Adrenal gland (tissue), 12 donors: ENCODE results near the gene DOLPP1. TPM values are rescaled to one million over a fixed set of nuclear protein-coding genes. Genes with fewer than 3 reads are reported as not detected.

Source experiments
- DNase-seq, 7 donors: peaks; one replicate each; pipeline ENCODE4 v3.0.0-alpha.2; 2019 to 2020
- H3K27ac ChIP-seq, 5 donors: fragments of 200-600 bp; sonication (generic) in 4 of 5; 1 replicate in 3 of 5; 2 replicates in 2 of 5; pipeline versions ENCODE4 v1.5.1 to v1.8.0; 2016 to 2020; ENCODE audit warnings: mild to moderate bottlenecking in 1 of 5
- H3K27me3 ChIP-seq: fragments of 200-600 bp; 2 replicates; pipeline ENCODE4 v1.8.0; 2021
- H3K36me3 ChIP-seq, 2 donors: fragments of 200-600 bp; replicated peaks in 1 of 2; 1 replicate in 1 of 2; 2 replicates in 1 of 2; pipeline versions ENCODE4 v1.5.1 to v1.8.0; 2018 to 2022
- H3K4me1 ChIP-seq, 2 donors: fragments of 200-600 bp; replicated peaks in 1 of 2; 1 replicate in 1 of 2; 2 replicates in 1 of 2; pipeline versions ENCODE4 v1.5.1 to v1.8.0; 2018 to 2021
- H3K4me3 ChIP-seq, 4 donors: fragments of 200-600 bp; sonication (generic) in 3 of 4; one replicate each; pipeline ENCODE4 v1.5.1; 2016 to 2018
- H3K9me3 ChIP-seq, 3 donors: fragments of 200-600 bp; sonication (generic) in 1 of 3; replicated peaks in 1 of 3; 1 replicate in 2 of 3; 2 replicates in 1 of 3; pipeline versions ENCODE4 v1.5.1 to v1.8.0; 2016 to 2021
- POLR2A ChIP-seq, 2 donors: fragments of 450-650 bp; IDR thresholded peaks; one replicate each; pipeline ENCODE4 v1.6.1; 2017; ENCODE audit warnings: antibody characterized with exemption in 2 of 2, mild to moderate bottlenecking in 2 of 2, moderate library complexity in 1 of 2
- WGBS, 4 donors: extraction: QIAGEN DNeasy Blood & Tissue Kit in 2 of 4; methylation state at CpG; one replicate each; pipeline versions ENCODE4 v1.1.5 to v1.1.7; 2013 to 2017; 5-methylcytosine and 5-hydroxymethylcytosine counted together
- intact Hi-C, 2 donors: fragments of 100-400 bp; cut with DNase I; formaldehyde crosslinking; loops; one replicate each; pipeline versions ENCODE4 v1.14.1 to v1.15.0; 2022 to 2023
- polyA plus RNA-seq, 3 donors: library from polyadenylated mRNA; stranded (reverse); fragments of 200-250 nt in 2 of 3; fragments of 350-450 nt in 1 of 3; fragmentation: Illumina TruSeq in 1 of 3; extraction: RNeasy Lipid Tissue Mini Kit (QIAGEN cat#74804) in 1 of 3; gene quantifications; one replicate each; pipeline ENCODE4 v1.2.3, GENCODE V29; 2013 to 2014
- total RNA-seq, 9 donors: library from RNA; depleted of rRNA in 4 of 9; stranded (reverse); fragments of >200 nt in 4 of 9; fragments of 120-200 nt in 1 of 9; fragmentation: NEBNext Ultra II Directional in 1 of 9; extraction: Animal tissue kit (Norgen Biotek cat#: 25700) in 1 of 9; gene quantifications; one replicate each; pipeline versions ENCODE4 v1.1.0 to v1.2.4, GENCODE V29; 2013 to 2023
- TF ChIP-seq, protein P1 (sequence below), 6 experiments: fragments of 450-650 bp in 4 of 6; fragments of 200-600 bp in 2 of 6; sonication (generic) in 1 of 6; IDR thresholded peaks; 1 replicate in 5 of 6; 2 replicates in 1 of 6; pipeline versions ENCODE4 v1.5.1 to v1.8.0; 2016 to 2021; ENCODE audit warnings: antibody characterized with exemption in 6 of 6, mild to moderate bottlenecking in 2 of 6, moderate library complexity in 1 of 6
- donor health status: healthy with polysubstance abuse.
- donor health status: Bipolar disorder and iron deficiency.
- donor health status: DM: yes; HTN: yes; CAD: no.
- donor health status: DM: no; HTN: no; CAD: no.
- donor health status: DM: no; HTN: no; CAD: no.
- donor health status: DM: yes; HTN: yes; CAD: no.

The DOLPP1 gene
- total and polyA plus RNA-seq, 12 donors = 4.4 to 31.8 (median 19.2) TPM

DNA sequence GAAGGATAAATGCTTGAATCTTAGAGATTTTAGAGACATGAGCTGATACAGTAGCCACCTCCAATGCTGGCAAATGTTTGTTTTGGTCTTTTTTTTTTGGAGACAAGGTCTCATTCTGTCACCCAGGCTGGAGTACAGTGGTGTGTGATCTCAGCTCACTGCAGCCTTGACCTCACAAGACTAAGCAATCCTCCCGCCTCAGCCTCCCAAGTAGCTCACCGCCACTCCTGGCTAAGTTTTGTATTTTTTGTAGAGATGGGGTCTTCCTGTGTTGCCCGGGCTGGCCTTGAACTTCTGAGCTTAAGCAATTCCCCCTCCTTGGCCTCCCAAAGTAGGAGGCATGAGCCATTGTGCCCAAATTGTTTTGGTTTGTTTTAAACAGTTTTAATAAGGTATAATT, 6.8 kb upstream of the DOLPP1 start:
- H3K36me3 ChIP-seq = peaks cover 0 to 10% of the 10 kb centered on the region in 2 donors
- H3K4me3 ChIP-seq = no peak overlapping the region
- peaks cover 9 to 10% of the 10 kb centered on the region in 2 donors for H3K4me1 ChIP-seq
- H3K27ac ChIP-seq = no peak overlapping the region
- WGBS, 4 donors = 34 to 50% (median 42%) methylated on average over 3 of the region's 3 CpGs
- TF ChIP-seq POLR2A (IDR thresholded peaks at IDR 0.05) = no peak
- TF ChIP-seq, protein P1, sequence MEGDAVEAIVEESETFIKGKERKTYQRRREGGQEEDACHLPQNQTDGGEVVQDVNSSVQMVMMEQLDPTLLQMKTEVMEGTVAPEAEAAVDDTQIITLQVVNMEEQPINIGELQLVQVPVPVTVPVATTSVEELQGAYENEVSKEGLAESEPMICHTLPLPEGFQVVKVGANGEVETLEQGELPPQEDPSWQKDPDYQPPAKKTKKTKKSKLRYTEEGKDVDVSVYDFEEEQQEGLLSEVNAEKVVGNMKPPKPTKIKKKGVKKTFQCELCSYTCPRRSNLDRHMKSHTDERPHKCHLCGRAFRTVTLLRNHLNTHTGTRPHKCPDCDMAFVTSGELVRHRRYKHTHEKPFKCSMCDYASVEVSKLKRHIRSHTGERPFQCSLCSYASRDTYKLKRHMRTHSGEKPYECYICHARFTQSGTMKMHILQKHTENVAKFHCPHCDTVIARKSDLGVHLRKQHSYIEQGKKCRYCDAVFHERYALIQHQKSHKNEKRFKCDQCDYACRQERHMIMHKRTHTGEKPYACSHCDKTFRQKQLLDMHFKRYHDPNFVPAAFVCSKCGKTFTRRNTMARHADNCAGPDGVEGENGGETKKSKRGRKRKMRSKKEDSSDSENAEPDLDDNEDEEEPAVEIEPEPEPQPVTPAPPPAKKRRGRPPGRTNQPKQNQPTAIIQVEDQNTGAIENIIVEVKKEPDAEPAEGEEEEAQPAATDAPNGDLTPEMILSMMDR (IDR thresholded peaks at IDR 0.05) = no peak
- intact Hi-C loops = no loop called here
- no peak for DNase-seq
- H3K27me3 ChIP-seq = no peaks in the 10 kb centered on the region
- no peaks in the 10 kb centered on the region for H3K9me3 ChIP-seq

DNA sequence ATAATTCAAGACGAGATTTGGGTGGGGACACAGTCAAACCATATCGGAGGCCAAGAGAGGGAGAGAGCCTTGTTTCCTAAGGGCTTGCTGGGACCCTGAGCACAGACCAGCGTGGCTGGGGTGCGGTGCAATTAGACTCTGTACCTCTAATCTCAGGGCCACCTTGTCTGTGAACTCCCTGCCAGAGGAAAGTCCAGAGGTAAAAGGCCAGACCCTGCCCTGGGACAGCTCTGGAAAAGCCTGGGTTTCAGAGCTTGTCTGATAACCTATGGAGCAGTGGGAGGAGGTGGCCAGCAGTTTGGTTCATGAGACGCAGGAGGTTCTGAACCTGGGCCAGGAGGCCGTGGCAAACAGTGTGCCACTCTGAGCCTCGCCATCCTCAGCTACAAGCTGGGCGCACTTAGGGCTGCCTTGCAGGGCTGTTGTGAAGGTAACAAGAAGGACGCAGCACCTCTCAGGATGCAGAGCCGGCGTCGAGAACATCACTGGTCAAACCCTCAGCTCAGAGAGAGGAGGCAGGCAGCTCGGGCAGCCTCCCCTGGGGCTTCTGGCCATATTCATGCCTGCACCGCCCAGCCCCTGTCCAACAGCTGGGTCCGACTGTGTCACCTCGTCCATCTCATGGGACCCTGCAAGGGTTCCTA, 4.8 kb upstream of the DOLPP1 start:
- Histone ChIP-seq H3K27ac (no peak overlapping the region), H3K4me1 (peaks cover 3 to 7% of the 10 kb centered on the region in 2 donors), H3K4me3 (no peak overlapping the region), H3K27me3 (no peaks in the 10 kb centered on the region), H3K36me3 (no peaks in the 10 kb centered on the region), H3K9me3 (no peaks in the 10 kb centered on the region)
- 82 to 91% (median 85%) methylated on average over 5 to 16 of the region's 16 CpGs for WGBS, 4 donors
- intact Hi-C loops = no loop called here
- no peak for DNase-seq
- TF ChIP-seq, protein P1 (IDR thresholded peaks at IDR 0.05) = no peak
- no peak for TF ChIP-seq POLR2A (IDR thresholded peaks at IDR 0.05)

- no peak overlapping the region for H3K27ac ChIP-seq
- DNase-seq = no peak
- intact Hi-C loops = no loop called here
- H3K4me1 ChIP-seq = peaks cover 6 to 9% of the 10 kb centered on the region in 2 donors
- H3K9me3 ChIP-seq = no peaks in the 10 kb centered on the region
- H3K27me3 ChIP-seq = no peaks in the 10 kb centered on the region
- no peaks in the 10 kb centered on the region for H3K36me3 ChIP-seq
- no peak overlapping the region for H3K4me3 ChIP-seq
- WGBS, 4 donors = 89 to 94% (median 92%) methylated on average over 11 of the region's 11 CpGs
- no peak for TF ChIP-seq POLR2A (IDR thresholded peaks at IDR 0.05)
- TF ChIP-seq, protein P1 (IDR thresholded peaks at IDR 0.05) = no peak
Observed at GRCh38 chr9:129076640-129077037, 4.3 kb upstream of the DOLPP1 start.

DNA sequence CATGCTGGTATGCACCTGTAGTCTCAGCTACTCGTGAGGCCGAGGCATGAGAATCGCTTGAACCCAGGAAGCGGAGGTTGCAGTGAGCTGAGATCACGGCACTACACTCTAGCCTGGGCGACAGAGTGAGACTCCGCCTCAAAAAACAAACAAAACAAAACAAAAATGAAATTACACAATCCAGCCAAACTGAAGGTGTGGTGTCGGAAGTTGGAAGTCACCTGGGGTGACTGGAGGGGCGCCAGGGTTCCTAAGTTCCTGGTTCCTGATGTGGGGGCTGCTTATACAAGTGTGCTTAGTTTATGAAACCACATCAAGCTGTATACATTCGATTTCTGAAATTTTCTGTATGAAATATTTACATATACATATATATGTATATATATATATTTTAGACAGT, 3.7 kb upstream of the DOLPP1 start:
- WGBS, 4 donors = 86 to 94% (median 88%) methylated on average over 10 of the region's 10 CpGs
- no peak overlapping the region for H3K4me3 ChIP-seq
- H3K36me3 ChIP-seq = no peaks in the 10 kb centered on the region
- H3K4me1 ChIP-seq = peaks cover 12 to 15% of the 10 kb centered on the region in 2 donors
- H3K9me3 ChIP-seq = no peaks in the 10 kb centered on the region
- DNase-seq = no peak
- TF ChIP-seq POLR2A (IDR thresholded peaks at IDR 0.05) = no peak
- TF ChIP-seq, protein P1 (IDR thresholded peaks at IDR 0.05) = no peak
- H3K27ac ChIP-seq = no peak overlapping the region
- intact Hi-C loops = no loop called here
- H3K27me3 ChIP-seq = no peaks in the 10 kb centered on the region
